HCT116 (cell line): ENCODE measurements around the gene TMEM61. TPM values are rescaled to one million over a fixed set of nuclear protein-coding genes. Genes with fewer than 3 reads are reported as not detected.
A peak's percentile ranks its signal among the peaks of the same experiment; 100 is the strongest.

Experiments
- ATAC-seq: fragments of 200-7000 bp; cut with Tn5 transposase; 2 replicates; pipeline ENCODE4 v1.9.1; 2020; ENCODE audit warnings: mild to moderate bottlenecking, moderate library complexity
- BruUV-seq: library from RNA; stranded (reverse); fragments of 400-500 nt; replicated peaks from 2 replicates; lab custom pipeline; 2021; lab: Mats Ljungman, UMichigan
- CTCF ChIA-PET: fragments of 300-600 bp; sonication (Branson Sonifier 250); formaldehyde crosslinking; loops from one replicate; lab custom pipeline; 2021; ENCODE audit warnings: antibody characterized with exemption; lab: Charles Lee
- POLR2A ChIA-PET: fragments of 300-600, 350-600 bp; sonication (Branson Sonifier 250); formaldehyde crosslinking; loops from one replicate; lab custom pipeline; 2021; ENCODE audit warnings: antibody characterized with exemption; lab: Charles Lee
- RAD21 ChIA-PET, 2 experiments: fragments of 300-600 bp; sonication (Branson Sonifier 250); formaldehyde crosslinking; loops; one replicate each; lab custom pipeline; 2023; ENCODE audit warnings: low total read pairs in 2 of 2; ENCODE audit not compliant: uncharacterized antibody in 2 of 2, unreplicated experiment in 2 of 2, low non-redundant PET in 1 of 2; lab: Charles Lee
- DNase-seq: peaks from one replicate; pipeline ENCODE4 v3.0.0-alpha.2; 2010; ENCODE audit warnings: low read depth, low spot score
- H2AFZ ChIP-seq: fragments of 200-600 bp; shearing (Covaris generic), sonication (generic); 2 replicates; pipeline ENCODE4 v1.6.1; 2017; ENCODE audit warnings: low read depth, mixed run types, mixed read lengths, antibody characterized with exemption, low read length; ENCODE audit not compliant: poor library complexity, severe bottlenecking
- H3K27ac ChIP-seq: 2 replicates; pipeline ENCODE4 v1.5.1; 2012; ENCODE audit warnings: low read depth, low read length
- H3K27me3 ChIP-seq: fragments of 200-600 bp; sonication (generic); 2 replicates; pipeline ENCODE4 v1.6.1; 2016; ENCODE audit warnings: mixed run types, low read length, mixed read lengths; ENCODE audit not compliant: insufficient read depth
- H3K36me3 ChIP-seq, 2 experiments: fragments of 200-500 bp in 1 of 2; fragments of 200-600 bp in 1 of 2; sonication (Bioruptor generic) in 1 of 2; sonication (generic) in 1 of 2; 2 replicates each; pipeline versions ENCODE4 v1.5.1 to v1.6.1; 2014 to 2016; ENCODE audit warnings: low read length in 2 of 2, inconsistent platforms in 1 of 2, mixed read lengths in 1 of 2, mixed run types in 1 of 2; ENCODE audit not compliant: insufficient read depth in 2 of 2, control insufficient read depth in 1 of 2
- H3K4me1 ChIP-seq, 2 experiments: fragments of 200-600 bp in 1 of 2; sonication (generic) in 1 of 2; 2 replicates each; pipeline versions ENCODE4 v1.5.1 to v1.6.1; 2012 to 2017; ENCODE audit warnings: low read length in 2 of 2, inconsistent platforms in 1 of 2, mild to moderate bottlenecking in 1 of 2, mixed read lengths in 1 of 2, mixed run types in 1 of 2, moderate library complexity in 1 of 2; ENCODE audit not compliant: insufficient read depth in 2 of 2, control insufficient read depth in 1 of 2
- H3K4me2 ChIP-seq: fragments of 200-600 bp; sonication (generic); 2 replicates; pipeline ENCODE4 v1.6.1; 2017; ENCODE audit warnings: mixed run types, low read length, mixed read lengths
- H3K4me3 ChIP-seq, 2 experiments: fragments of 200-600 bp in 1 of 2; sonication (generic) in 1 of 2; replicated peaks in 1 of 2; 2 replicates each; pipeline ENCODE4 v1.5.1; 2011 to 2016; ENCODE audit warnings: low read length in 2 of 2, control low read depth in 1 of 2, low read depth in 1 of 2, mild to moderate bottlenecking in 1 of 2, mixed read lengths in 1 of 2, mixed run types in 1 of 2
- H3K79me2 ChIP-seq: fragments of 200-600 bp; sonication (generic); 2 replicates; pipeline ENCODE4 v1.6.1; 2017; ENCODE audit warnings: mild to moderate bottlenecking, mixed run types, low read length, moderate library complexity, mixed read lengths; ENCODE audit not compliant: insufficient read depth
- H3K9ac ChIP-seq: fragments of 200-600 bp; sonication (generic); 2 replicates; pipeline ENCODE4 v1.6.1; 2016; ENCODE audit warnings: low read length, mixed read lengths
- H3K9me2 ChIP-seq: fragments of 200-600 bp; sonication (generic), shearing (Covaris generic); 2 replicates; pipeline ENCODE4 v1.6.1; 2017; ENCODE audit warnings: mixed run types, mild to moderate bottlenecking, moderate library complexity; ENCODE audit not compliant: insufficient read depth
- H3K9me3 ChIP-seq, 2 experiments: fragments of 200-500 bp in 1 of 2; fragments of 200-600 bp in 1 of 2; sonication (Bioruptor generic) in 1 of 2; sonication (generic) in 1 of 2; 2 replicates each; pipeline ENCODE4 v1.6.1; 2014 to 2017; ENCODE audit warnings: low read length in 2 of 2, mixed read lengths in 2 of 2, inconsistent platforms in 1 of 2, low read depth in 1 of 2, mild to moderate bottlenecking in 1 of 2, mixed run types in 1 of 2, moderate library complexity in 1 of 2; ENCODE audit not compliant: control insufficient read depth in 1 of 2, insufficient read depth in 1 of 2
- H4K20me1 ChIP-seq: fragments of 200-600 bp; sonication (generic), shearing (Covaris generic); 2 replicates; pipeline ENCODE4 v1.6.1; 2017; ENCODE audit warnings: mixed run types, mild to moderate bottlenecking, moderate library complexity; ENCODE audit not compliant: insufficient read depth
- ATF3 ChIP-seq: IDR thresholded peaks from 2 replicates; pipeline ENCODE4 v1.6.1; 2012
- CEBPB ChIP-seq: IDR thresholded peaks from 2 replicates; pipeline ENCODE4 v1.6.1; 2012; ENCODE audit warnings: low read depth
- EGR1 ChIP-seq: IDR thresholded peaks from 2 replicates; pipeline ENCODE4 v1.6.1; 2012; ENCODE audit warnings: low read depth
- ELF1 ChIP-seq: IDR thresholded peaks from 2 replicates; pipeline ENCODE4 v1.6.1; 2012; ENCODE audit warnings: low read depth, borderline replicate concordance
- EZH2 ChIP-seq: fragments of 200-600 bp; sonication (generic); IDR thresholded peaks from 2 replicates; pipeline ENCODE4 v1.6.1; 2017; ENCODE audit warnings: antibody characterized with exemption, mixed run types
- POLR2AphosphoS5 ChIP-seq: IDR thresholded peaks from 2 replicates; pipeline ENCODE4 v1.6.1; 2011; ENCODE audit warnings: mild to moderate bottlenecking, low read depth, low read length, moderate library complexity
- REST ChIP-seq: IDR thresholded peaks from 2 replicates; pipeline ENCODE4 v1.6.1; 2012; ENCODE audit warnings: low read depth
- YY1 ChIP-seq: IDR thresholded peaks from 2 replicates; pipeline ENCODE4 v1.6.1; 2011; ENCODE audit warnings: low read length, low read depth, moderate library complexity, mild to moderate bottlenecking; ENCODE audit not compliant: insufficient replicate concordance; ENCODE audit errors: extremely low read depth
- ZBTB33 ChIP-seq: IDR thresholded peaks from 2 replicates; pipeline ENCODE4 v1.6.1; 2011; ENCODE audit warnings: mild to moderate bottlenecking, low read length, moderate library complexity; ENCODE audit not compliant: insufficient replicate concordance; ENCODE audit errors: extremely low read depth
- intact Hi-C: fragments of 100-400 bp; cut with micrococcal nuclease; formaldehyde crosslinking; loops from 2 replicates; pipeline ENCODE4 v1.10.0; 2022
- total RNA-seq: library from RNA; stranded (reverse); gene quantifications from one replicate; pipeline ENCODE4 v1.2.1, GENCODE V29; 2021; ENCODE audit not compliant: unreplicated experiment

Gene TMEM61
- total RNA-seq, 1 experiment from 2014 or later, result 4.4 TPM

GRCh38 chr1:55002686-55003085, 22.3 kb downstream of the TMEM61 start:
- CTCF ChIA-PET, result interaction anchor here (1.1 to 1.4 kb wide), 2 partner anchors 19 to 52 kb away, joined by 3 to 6 read pairs; no protein-coding TSS in a partner anchor
- Histone ChIP-seq H3K79me2 (no peaks in the 10 kb centered on the region), H4K20me1 (no peaks in the 10 kb centered on the region), H3K9me3 (no peaks in the 10 kb centered on the region), H3K27ac (no peak overlapping the region), H3K36me3 (no peaks in the 10 kb centered on the region), H2AFZ (no peak overlapping the region), H3K4me3 (no peak overlapping the region), H3K9ac (no peak overlapping the region), H3K4me2 (no peak overlapping the region), H3K4me1 (peaks cover 0 to 4% of the 10 kb centered on the region in 2 experiments; a peak in 1 of 4 replicates), H3K27me3 (no peaks in the 10 kb centered on the region), H3K9me2 (no peaks in the 10 kb centered on the region)
- intact Hi-C loops, result no loop called here
- POLR2A ChIA-PET, result no interaction called here
- TF ChIP-seq YY1 (no peak), EGR1 (no peak), ZBTB33 (no peak)
- ATAC-seq (no peak), DNase-seq (no peak)
- RAD21 ChIA-PET, result interaction anchor here in 1 of 2 experiments (0.7 kb wide), 1 partner anchor 20 kb away, joined by 3 read pairs; no protein-coding TSS in a partner anchor
- no TSS peak for BruUV-seq

- ATAC-seq, result peak; percentile 83
- RAD21 ChIA-PET, result no interaction called here
Measured at GRCh38 chr1:55005351-55006140, 25.1 kb downstream of the TMEM61 start.

More at GRCh38 chr1:55005351-55006140, 25.1 kb downstream of the TMEM61 start:
- no peak overlapping the region for H3K4me2 ChIP-seq
- CTCF ChIA-PET, result no interaction called here
- H3K9ac ChIP-seq, result no peak overlapping the region
- TF ChIP-seq POLR2AphosphoS5 (no peak), EZH2 (no peak), EGR1 (no peak), REST (no peak), ATF3 (no peak), CEBPB (no peak), ELF1 (no peak)
- POLR2A ChIA-PET, result no interaction called here
- H3K9me3 ChIP-seq, result no peaks in the 10 kb centered on the region
- H4K20me1 ChIP-seq, result no peaks in the 10 kb centered on the region
- no peak overlapping the region for H3K27ac ChIP-seq
- intact Hi-C loops, result no loop called here
- DNase-seq, result no peak
- no peaks in the 10 kb centered on the region for H3K9me2 ChIP-seq
- no TSS peak for BruUV-seq
- H3K4me3 ChIP-seq, result no peak overlapping the region
- peaks cover 0 to 6% of the 10 kb centered on the region in 2 experiments; a peak in 1 of 4 replicates for H3K4me1 ChIP-seq
- no peaks in the 10 kb centered on the region for H3K36me3 ChIP-seq
- H3K79me2 ChIP-seq, result no peaks in the 10 kb centered on the region
- no peaks in the 10 kb centered on the region for H3K27me3 ChIP-seq
- no peak overlapping the region for H2AFZ ChIP-seq
